Keratinocyte (primary cell): Measurements from ENCODE around the gene MAP1LC3B. TPM values are rescaled to one million over a fixed set of nuclear protein-coding genes. Genes with fewer than 3 reads are reported as not detected.

Experiments
- DNase-seq: peaks from one replicate; pipeline ENCODE4 v3.0.0-alpha.2; 2011; ENCODE audit warnings: low read depth, missing footprints, low spot score
- FAIRE-seq: peaks from 2 replicates; lab custom pipeline; 2011; peaks lifted over from hg19 to GRCh38; lab: Jason Lieb, UNC
- H2AFZ ChIP-seq: 2 replicates; pipeline ENCODE4 v1.6.0; 2012; ENCODE audit warnings: low read length, control low read depth, inconsistent platforms; ENCODE audit not compliant: control insufficient read depth
- H3K27ac ChIP-seq: 2 replicates; pipeline ENCODE4 v1.5.1; 2011; ENCODE audit warnings: low read length; ENCODE audit not compliant: control insufficient read depth, insufficient read depth
- H3K27me3 ChIP-seq: 3 replicates; pipeline ENCODE4 v1.6.0; 2011; ENCODE audit warnings: low read length; ENCODE audit not compliant: control insufficient read depth, insufficient read depth; ENCODE audit errors: extremely low read depth
- H3K36me3 ChIP-seq, 2 experiments: 2 replicates in 1 of 2; 3 replicates in 1 of 2; pipeline ENCODE4 v1.5.1; 2011; ENCODE audit warnings: low read length in 2 of 2, mild to moderate bottlenecking in 1 of 2; ENCODE audit not compliant: control insufficient read depth in 2 of 2, insufficient read depth in 2 of 2; ENCODE audit errors: extremely low read depth in 1 of 2
- H3K4me1 ChIP-seq: 3 replicates; pipeline ENCODE4 v1.5.1; 2011; ENCODE audit warnings: low read length; ENCODE audit not compliant: control insufficient read depth, insufficient read depth; ENCODE audit errors: extremely low read depth
- H3K4me2 ChIP-seq: 3 replicates; pipeline ENCODE4 v1.6.0; 2011; ENCODE audit warnings: low read depth, low read length; ENCODE audit not compliant: control insufficient read depth, insufficient read depth; ENCODE audit errors: extremely low read depth
- H3K4me3 ChIP-seq, 3 experiments: fragments of 200-600 bp in 1 of 3; sonication (generic) in 1 of 3; 2 replicates in 2 of 3; 3 replicates in 1 of 3; pipeline ENCODE4 v1.5.1; 2011 to 2016; ENCODE audit warnings: low read length in 3 of 3, mild to moderate bottlenecking in 3 of 3, control low read depth in 2 of 3, inconsistent platforms in 1 of 3, low read depth in 1 of 3, mixed read lengths in 1 of 3, mixed run types in 1 of 3, moderate library complexity in 1 of 3; ENCODE audit not compliant: control insufficient read depth in 2 of 3, insufficient read depth in 2 of 3; ENCODE audit errors: extremely low read depth in 1 of 3
- H3K79me2 ChIP-seq: 2 replicates; pipeline ENCODE4 v1.6.0; 2012; ENCODE audit warnings: low read length; ENCODE audit not compliant: control insufficient read depth, insufficient read depth
- H3K9ac ChIP-seq: 3 replicates; pipeline ENCODE4 v1.6.0; 2011; ENCODE audit warnings: low read length; ENCODE audit not compliant: control insufficient read depth, insufficient read depth; ENCODE audit errors: extremely low read depth
- H3K9me1 ChIP-seq: 3 replicates; pipeline ENCODE4 v1.6.0; 2011; ENCODE audit warnings: low read length; ENCODE audit not compliant: control insufficient read depth, insufficient read depth; ENCODE audit errors: extremely low read depth
- H3K9me3 ChIP-seq: 2 replicates; pipeline ENCODE4 v1.5.1; 2012; ENCODE audit warnings: low read depth, low read length; ENCODE audit not compliant: control insufficient read depth
- H4K20me1 ChIP-seq: 3 replicates; pipeline ENCODE4 v1.6.0; 2011; ENCODE audit warnings: low read length; ENCODE audit not compliant: control insufficient read depth, insufficient read depth; ENCODE audit errors: extremely low read depth
- CTCF ChIP-seq, 3 experiments: IDR thresholded peaks in 1 of 3; conservative IDR thresholded peaks in 1 of 3; optimal IDR thresholded peaks in 1 of 3; 2 replicates in 2 of 3; 3 replicates in 1 of 3; pipeline versions ENCODE3 to v1.5.1; 2011; ENCODE audit warnings: low read length in 3 of 3, mild to moderate bottlenecking in 3 of 3, moderate library complexity in 2 of 3, control low read depth in 1 of 3, inconsistent platforms in 1 of 3; ENCODE audit not compliant: insufficient read depth in 2 of 3; ENCODE audit errors: extremely low read depth in 1 of 3
- EZH2 ChIP-seq: IDR thresholded peaks from one replicate; pipeline ENCODE4 v1.6.1; 2012; ENCODE audit warnings: inconsistent platforms, mild to moderate bottlenecking, low read length, moderate library complexity
- dilution Hi-C: fragments of 300-500 bp; cut with MboI; formaldehyde crosslinking; loops from one replicate; pipeline ENCODE4 v1.7.0; 2020; ENCODE audit warnings: low sequenced_read_pairs; ENCODE audit not compliant: extremely low pct_ligation_motif_present
- polyA plus RNA-seq, 5 experiments: library from polyadenylated mRNA; depleted of rRNA in 3 of 5; stranded (reverse) in 3 of 5; stranded (forward) in 1 of 5; unstranded in 1 of 5; fragments of >200 nt; gene quantifications; 1 replicate in 1 of 5; 2 replicates in 3 of 5; 3 replicates in 1 of 5; pipeline versions ENCODE4 v1.2.1 to v1.2.3, GENCODE V29; 2011 to 2012; ENCODE audit warnings: missing spikeins in 2 of 5, low read depth in 1 of 5, low replicate concordance in 1 of 5

MAP1LC3B gene
- polyA plus RNA-seq, 1 donor (not counting 4 experiments of a cell fraction or from before 2014, with no cell fraction given), result 50.3 TPM

GRCh38 chr16:87421003-87421912, 29.1 kb downstream of the MAP1LC3B start:
- no peak for FAIRE-seq
- no peak overlapping the region for H2AFZ ChIP-seq
- dilution Hi-C loops, result no loop called here
- H3K9ac ChIP-seq, result no peak overlapping the region
- no peak for TF ChIP-seq EZH2
- no peak for TF ChIP-seq CTCF (optimal IDR thresholded peaks at IDR 0.05 in 1 of 3, IDR thresholded peaks at IDR 0.05 in 1 of 3, conservative IDR thresholded peaks at IDR 0.05 in 1 of 3; ENCODE audit: extremely low read depth in 1 of 3, insufficient read depth in 2 of 3, low read length in 3 of 3)
- no peaks in the 10 kb centered on the region for H3K4me1 ChIP-seq
- no peaks in the 10 kb centered on the region for H3K9me3 ChIP-seq
- peaks cover under 1% of the 10 kb centered on the region for H3K79me2 ChIP-seq
- DNase-seq, result no peak
- H3K36me3 ChIP-seq, result peaks cover 16 to 24% of the 10 kb centered on the region in 2 experiments
- H3K4me2 ChIP-seq, result no peak overlapping the region
- no peaks in the 10 kb centered on the region for H3K27me3 ChIP-seq
- no peaks in the 10 kb centered on the region for H3K9me1 ChIP-seq
- no peak overlapping the region for H3K27ac ChIP-seq
- H4K20me1 ChIP-seq, result no peaks in the 10 kb centered on the region
- H3K4me3 ChIP-seq, result no peak overlapping the region

DNA sequence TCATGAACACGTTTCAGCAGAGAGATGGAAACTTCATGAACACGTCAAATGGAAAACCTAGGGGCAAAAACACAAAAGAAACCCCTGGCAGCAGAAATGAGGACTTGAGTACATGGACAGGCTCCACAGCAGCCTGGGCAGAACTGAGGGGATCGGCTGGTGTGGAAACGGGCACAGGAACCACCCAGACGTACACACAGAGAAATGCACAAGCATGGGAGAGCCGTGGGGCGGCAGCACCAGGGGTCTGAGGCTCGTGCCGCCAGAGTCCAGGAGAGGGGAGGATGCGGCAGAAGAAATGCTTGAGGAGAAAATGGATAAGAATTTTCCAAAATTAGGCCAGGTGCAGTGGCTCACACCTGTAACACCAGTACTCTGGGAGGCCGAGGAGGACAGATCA, 30.0 kb downstream of the MAP1LC3B start:
- Histone ChIP-seq H3K9me1 (no peaks in the 10 kb centered on the region), H3K36me3 (peaks cover 16 to 23% of the 10 kb centered on the region in 2 experiments), H3K27me3 (no peaks in the 10 kb centered on the region), H3K4me3 (no peak overlapping the region), H3K4me1 (no peaks in the 10 kb centered on the region), H3K9me3 (no peaks in the 10 kb centered on the region), H3K9ac (no peak overlapping the region), H3K27ac (no peak overlapping the region), H4K20me1 (no peaks in the 10 kb centered on the region), H2AFZ (no peak overlapping the region), H3K79me2 (peaks cover 2% of the 10 kb centered on the region), H3K4me2 (no peak overlapping the region)
- no peak for DNase-seq
- no peak for TF ChIP-seq EZH2
- TF ChIP-seq CTCF (optimal IDR thresholded peaks at IDR 0.05 in 1 of 3, IDR thresholded peaks at IDR 0.05 in 1 of 3, conservative IDR thresholded peaks at IDR 0.05 in 1 of 3; ENCODE audit: extremely low read depth in 1 of 3, insufficient read depth in 2 of 3, low read length in 3 of 3), result no peak
- dilution Hi-C loops, result no loop called here
- FAIRE-seq, result no peak
